Measurements from ENCODE around the gene MTCL1. TPM values are rescaled to one million over a fixed set of nuclear protein-coding genes. Genes with fewer than 3 reads are reported as not detected.

Gene MTCL1
- total and polyA plus RNA-seq, 4 donors: 0.65 to 5.4 (median 1.4) TPM

- TF ChIP-seq REST (IDR thresholded peaks at IDR 0.05) (no peak), SP1 (IDR thresholded peaks at IDR 0.05) (no peak), NR2F2 (IDR thresholded peaks at IDR 0.05) (no peak)
Observed at GRCh38 chr18:8812631-8813030, 107.3 kb downstream of the MTCL1 start (continued).

DNA sequence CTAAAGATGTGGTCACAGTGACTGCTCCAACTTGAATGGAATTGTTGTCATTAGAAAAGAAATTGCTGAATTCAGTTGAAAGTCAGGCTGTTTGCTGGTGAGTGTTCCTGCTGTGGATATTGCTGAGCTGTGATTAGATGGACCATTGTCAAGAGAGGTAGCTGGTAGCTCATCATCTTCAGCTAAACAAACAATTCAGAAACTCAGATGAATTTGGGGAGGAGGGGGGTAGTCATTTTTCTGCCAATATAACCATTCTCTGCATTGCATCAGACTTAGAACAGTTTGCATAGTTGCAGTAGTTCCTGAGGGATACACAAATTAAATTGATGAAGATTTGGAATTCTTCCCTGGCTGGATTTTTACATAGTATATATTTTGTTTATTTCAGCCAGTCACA is 108.3 kb downstream of the MTCL1 start:
- no peaks in the 10 kb centered on the region for H3K27me3 ChIP-seq (ENCODE audit: control insufficient read depth in 4 of 4, insufficient read depth in 4 of 4, low read length in 3 of 4)
- no peak overlapping the region for H3K9ac ChIP-seq (ENCODE audit: low read depth in 1 of 2, low read length in 2 of 2)
- no peak overlapping the region for H3K27ac ChIP-seq (ENCODE audit: low read depth in 1 of 2, low read length in 2 of 2)
- no peaks in the 10 kb centered on the region for H3K36me3 ChIP-seq (ENCODE audit: control insufficient read depth in 4 of 4, insufficient read depth in 3 of 4, low read depth in 1 of 4, low read length in 3 of 4)
- no peaks in the 10 kb centered on the region for H3K4me1 ChIP-seq (ENCODE audit: control insufficient read depth in 4 of 4, insufficient read depth in 4 of 4, low read length in 3 of 4)
- DNase-seq (ENCODE audit: low spot score): no peak
- no peaks in the 10 kb centered on the region for H3K9me3 ChIP-seq (ENCODE audit: control insufficient read depth in 4 of 4, low read length in 3 of 4)
- TF ChIP-seq ZBTB33 (IDR thresholded peaks at IDR 0.05) (no peak), ATF3 (IDR thresholded peaks at IDR 0.05) (no peak), GABPA (IDR thresholded peaks at IDR 0.05 in 1 of 2, conservative IDR thresholded peaks at IDR 0.05 in 1 of 2) (no peak), FOXA1 (IDR thresholded peaks at IDR 0.05) (no peak)
- H3K4me3 ChIP-seq (ENCODE audit: low read depth in 1 of 3, low read length in 3 of 3): no peak overlapping the region

DNA sequence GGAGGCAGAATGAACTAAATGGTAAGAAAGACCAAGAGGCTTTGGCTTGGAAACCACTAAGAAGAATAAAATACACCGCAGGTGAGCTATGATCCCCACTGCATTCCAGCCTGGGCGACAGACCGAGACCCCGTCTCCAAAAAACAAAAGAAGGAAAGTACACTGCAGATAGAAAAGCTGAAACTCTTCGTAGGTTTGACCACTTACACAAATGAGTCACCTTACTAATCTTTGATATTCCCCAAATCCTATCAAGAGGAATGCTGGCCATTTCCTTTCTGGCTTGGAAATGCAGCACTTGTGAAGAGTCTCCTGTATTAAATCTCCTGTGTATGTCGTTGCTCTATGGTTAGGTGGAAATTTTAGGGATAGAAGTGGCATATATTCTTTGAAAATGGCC is 108.8 kb downstream of the MTCL1 start:
- no peaks in the 10 kb centered on the region for H3K4me1 ChIP-seq (ENCODE audit: control insufficient read depth in 4 of 4, insufficient read depth in 4 of 4, low read length in 3 of 4)
- H3K27me3 ChIP-seq (ENCODE audit: control insufficient read depth in 4 of 4, insufficient read depth in 4 of 4, low read length in 3 of 4): no peaks in the 10 kb centered on the region
- no peak for TF ChIP-seq RXRA (IDR thresholded peaks at IDR 0.05)
- no peak for TF ChIP-seq NR2F2 (IDR thresholded peaks at IDR 0.05)
- TF ChIP-seq HNF4G (IDR thresholded peaks at IDR 0.05): no peak
- TF ChIP-seq ZBTB33 (IDR thresholded peaks at IDR 0.05): no peak
- TF ChIP-seq HNF4A (conservative IDR thresholded peaks at IDR 0.05): no peak
- no peaks in the 10 kb centered on the region for H3K9me3 ChIP-seq (ENCODE audit: control insufficient read depth in 4 of 4, low read length in 3 of 4)
- no peak overlapping the region for H3K9ac ChIP-seq (ENCODE audit: low read depth in 1 of 2, low read length in 2 of 2)
- DNase-seq (ENCODE audit: low spot score): no peak
- H3K4me3 ChIP-seq (ENCODE audit: low read depth in 1 of 3, low read length in 3 of 3): no peak overlapping the region
- H3K27ac ChIP-seq (ENCODE audit: low read depth in 1 of 2, low read length in 2 of 2): no peak overlapping the region
- WGBS: 93% methylated on average over 6 of the region's 6 CpGs
- H3K36me3 ChIP-seq (ENCODE audit: control insufficient read depth in 4 of 4, insufficient read depth in 3 of 4, low read depth in 1 of 4, low read length in 3 of 4): no peaks in the 10 kb centered on the region
